ENCODE data around the gene FAM149A.

DNA sequence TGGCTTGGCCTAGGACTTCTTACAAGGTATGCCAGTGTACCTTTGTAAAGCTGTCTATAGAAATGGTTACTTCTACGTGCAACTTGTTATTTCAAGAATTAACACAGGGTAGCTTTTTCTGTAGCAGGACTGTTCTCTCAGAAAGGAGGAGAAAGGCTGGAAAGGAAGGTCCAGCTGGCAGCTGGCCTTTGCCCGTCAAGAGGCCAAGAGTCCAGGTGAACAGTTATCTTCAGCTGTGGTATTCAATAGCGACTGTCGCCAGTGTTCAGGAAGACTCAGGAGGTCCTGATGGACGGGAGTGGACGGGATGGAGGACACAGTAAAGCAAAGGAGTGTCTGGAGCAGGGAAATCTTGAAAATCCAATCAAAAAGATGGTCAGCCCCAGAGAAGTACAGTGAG lies 91.6 kb downstream of the FAM149A start:
- TF ChIP-seq, protein P1, sequence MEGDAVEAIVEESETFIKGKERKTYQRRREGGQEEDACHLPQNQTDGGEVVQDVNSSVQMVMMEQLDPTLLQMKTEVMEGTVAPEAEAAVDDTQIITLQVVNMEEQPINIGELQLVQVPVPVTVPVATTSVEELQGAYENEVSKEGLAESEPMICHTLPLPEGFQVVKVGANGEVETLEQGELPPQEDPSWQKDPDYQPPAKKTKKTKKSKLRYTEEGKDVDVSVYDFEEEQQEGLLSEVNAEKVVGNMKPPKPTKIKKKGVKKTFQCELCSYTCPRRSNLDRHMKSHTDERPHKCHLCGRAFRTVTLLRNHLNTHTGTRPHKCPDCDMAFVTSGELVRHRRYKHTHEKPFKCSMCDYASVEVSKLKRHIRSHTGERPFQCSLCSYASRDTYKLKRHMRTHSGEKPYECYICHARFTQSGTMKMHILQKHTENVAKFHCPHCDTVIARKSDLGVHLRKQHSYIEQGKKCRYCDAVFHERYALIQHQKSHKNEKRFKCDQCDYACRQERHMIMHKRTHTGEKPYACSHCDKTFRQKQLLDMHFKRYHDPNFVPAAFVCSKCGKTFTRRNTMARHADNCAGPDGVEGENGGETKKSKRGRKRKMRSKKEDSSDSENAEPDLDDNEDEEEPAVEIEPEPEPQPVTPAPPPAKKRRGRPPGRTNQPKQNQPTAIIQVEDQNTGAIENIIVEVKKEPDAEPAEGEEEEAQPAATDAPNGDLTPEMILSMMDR (IDR thresholded peaks at IDR 0.05; ENCODE audit: low read length), result no peak
- TF ChIP-seq EZH2 (optimal IDR thresholded peaks at IDR 0.05; ENCODE audit: low read depth, low read length), result no peak
